T follicular helper cell (primary cell): Measurements from ENCODE around the gene LTA4H.

ENCODE experiments used
- DNase-seq: peaks from one replicate; pipeline ENCODE4 v3.0.0-alpha.2; 2020; ENCODE audit warnings: low read depth

Gene LTA4H

GRCh38 chr12:96034621-96035282 lies 635 bp downstream of the LTA4H start:
- no peak for DNase-seq

DNA sequence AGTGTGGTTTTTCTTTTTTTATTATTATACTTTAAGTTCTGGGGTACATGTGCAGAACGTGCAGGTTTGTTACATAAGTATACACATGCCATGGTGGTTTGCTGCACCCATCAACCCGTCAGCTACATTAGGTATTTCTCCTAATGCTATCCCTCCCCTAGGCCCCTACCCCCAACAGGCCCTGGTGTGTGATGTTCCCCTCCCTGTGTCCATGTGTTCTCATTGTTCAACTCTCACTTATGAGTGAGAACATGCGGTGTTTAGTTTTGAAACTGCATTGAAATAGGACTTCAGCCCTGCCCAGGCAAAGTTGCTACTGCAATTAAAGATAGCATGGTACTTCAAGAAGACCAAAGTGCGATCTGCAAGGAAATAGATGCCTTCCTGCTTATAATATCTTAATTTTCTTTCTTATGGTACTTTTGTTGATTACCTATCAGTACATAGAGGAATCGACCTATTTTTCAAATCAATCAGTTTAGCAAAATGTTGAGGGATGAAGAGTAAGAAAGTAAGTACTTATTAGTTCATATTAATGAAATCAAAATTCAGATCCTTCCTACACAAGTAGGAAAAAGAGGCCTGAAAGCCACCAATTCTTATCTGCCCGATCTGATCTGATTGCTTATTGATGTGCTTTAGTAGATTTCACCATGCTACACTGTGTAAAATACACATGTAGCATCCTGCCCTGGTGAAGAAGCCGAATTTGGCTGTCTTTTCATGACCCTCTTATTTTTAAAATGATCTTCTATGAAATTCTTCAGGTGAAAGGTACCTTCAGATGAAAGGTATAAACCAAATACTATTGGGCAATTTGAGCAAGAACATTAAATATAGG lies 1.6 kb downstream of the LTA4H start:
- no peak for DNase-seq

- no peak for DNase-seq
Measured at GRCh38 chr12:96029826-96030225, 5.6 kb downstream of the LTA4H start.

GRCh38 chr12:96028538-96028937 lies 6.8 kb downstream of the LTA4H start:
- no peak for DNase-seq

GRCh38 chr12:96026331-96026730 lies 9.1 kb downstream of the LTA4H start:
- no peak for DNase-seq

- no peak for DNase-seq
Measured at GRCh38 chr12:96025518-96025917, 9.9 kb downstream of the LTA4H start.

DNA sequence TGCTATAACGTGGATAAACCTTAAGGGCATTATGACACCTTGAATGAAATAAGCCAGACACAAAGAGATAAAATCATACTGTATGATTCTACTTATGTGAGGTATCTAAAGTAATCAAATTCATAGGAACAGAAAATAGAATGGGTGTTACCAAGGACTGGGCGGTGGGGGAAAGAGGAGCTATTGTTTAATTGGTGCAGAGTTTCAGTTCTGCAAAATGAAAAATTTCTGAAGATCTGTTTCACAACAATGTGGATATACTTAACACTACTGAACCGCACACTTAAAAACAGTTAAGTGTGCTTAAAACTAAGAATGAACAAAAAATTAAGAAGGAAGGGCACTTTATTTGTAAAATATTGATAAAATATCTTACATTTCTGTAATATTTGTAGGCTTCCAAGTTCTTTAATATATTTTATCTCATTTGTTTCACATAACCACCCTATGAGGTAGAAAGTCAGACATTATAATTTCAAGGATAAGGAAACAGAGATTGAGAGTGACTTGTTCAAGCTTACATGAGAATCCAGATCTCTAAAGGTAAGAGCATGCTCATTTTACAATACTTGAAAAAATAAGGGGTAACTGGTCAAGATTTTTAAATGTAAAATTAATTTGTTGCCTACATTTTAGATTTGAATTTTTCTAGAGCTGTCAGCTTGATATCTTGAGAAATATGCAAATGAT lies 14.9 kb downstream of the LTA4H start:
- no peak for DNase-seq

- DNase-seq = no peak
Measured at GRCh38 chr12:96015672-96016071, 19.7 kb downstream of the LTA4H start.

GRCh38 chr12:96014943-96015599 lies 20.3 kb downstream of the LTA4H start:
- no peak for DNase-seq

- DNase-seq = no peak
Measured at GRCh38 chr12:96007729-96008128, 27.7 kb downstream of the LTA4H start.

GRCh38 chr12:96006727-96007126 lies 28.7 kb downstream of the LTA4H start:
- no peak for DNase-seq

- no peak for DNase-seq
Measured at GRCh38 chr12:96000858-96001257, 34.5 kb downstream of the LTA4H start.

DNA sequence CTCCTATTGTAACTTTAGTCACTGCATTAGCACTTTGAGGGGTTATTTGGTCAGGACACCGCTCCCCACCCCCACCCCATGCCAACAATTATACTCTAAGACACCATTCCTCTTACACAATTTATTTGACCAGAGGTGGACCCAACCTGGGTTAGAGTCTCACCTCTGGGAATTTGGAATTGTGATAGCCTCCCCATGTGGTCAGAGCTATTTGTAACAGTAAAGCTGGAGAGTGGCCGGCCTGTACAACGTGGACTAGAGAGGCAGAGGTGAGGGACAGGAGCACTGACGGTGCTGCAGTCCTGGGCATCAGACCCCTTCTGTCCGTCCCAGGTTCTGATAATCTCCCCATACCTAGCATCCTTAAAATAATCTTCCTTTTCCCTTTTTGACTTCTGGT lies 35.9 kb downstream of the LTA4H start:
- no peak for DNase-seq

- peak; percentile 7 for DNase-seq
Measured at GRCh38 chr12:95998611-95999286, 36.6 kb downstream of the LTA4H start.

DNA sequence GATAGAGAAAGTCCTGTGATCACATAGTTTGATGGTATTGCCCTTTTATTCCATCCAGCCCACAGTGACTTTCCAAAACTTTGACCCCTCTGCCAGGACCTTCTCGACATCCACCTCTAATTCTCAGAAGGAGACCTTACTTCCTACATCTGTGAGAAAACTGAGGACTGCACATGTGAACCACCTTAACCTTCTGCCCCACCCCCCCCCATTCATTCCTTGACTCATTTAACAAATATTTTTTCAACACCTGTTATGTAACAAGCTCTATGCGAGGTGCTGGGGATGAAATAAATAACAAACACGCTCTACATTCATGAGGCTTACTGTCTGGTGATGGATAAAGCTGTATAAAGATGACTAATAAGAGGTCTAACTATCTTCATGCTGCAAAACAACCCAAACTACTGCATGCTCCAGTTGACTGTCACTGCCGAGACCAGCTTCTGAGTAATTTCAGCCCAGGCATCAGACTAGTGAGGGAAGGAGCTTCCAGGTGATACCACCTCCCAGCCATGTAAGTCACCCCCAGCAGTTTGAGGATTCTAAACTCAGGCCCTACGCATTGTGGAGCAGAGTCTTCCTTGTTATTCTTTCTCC lies 37.4 kb downstream of the LTA4H start:
- DNase-seq = no peak

- DNase-seq = no peak
Measured at GRCh38 chr12:95997276-95997675, 38.1 kb downstream of the LTA4H start.

- no peak for DNase-seq
Measured at GRCh38 chr12:95996034-95996658, 39.2 kb downstream of the LTA4H start, which contains the start of gene HAL. Gene HAL (minus strand): TSS chr12:95996344. CDS start chr12:95995910, 434 bp downstream.

DNA sequence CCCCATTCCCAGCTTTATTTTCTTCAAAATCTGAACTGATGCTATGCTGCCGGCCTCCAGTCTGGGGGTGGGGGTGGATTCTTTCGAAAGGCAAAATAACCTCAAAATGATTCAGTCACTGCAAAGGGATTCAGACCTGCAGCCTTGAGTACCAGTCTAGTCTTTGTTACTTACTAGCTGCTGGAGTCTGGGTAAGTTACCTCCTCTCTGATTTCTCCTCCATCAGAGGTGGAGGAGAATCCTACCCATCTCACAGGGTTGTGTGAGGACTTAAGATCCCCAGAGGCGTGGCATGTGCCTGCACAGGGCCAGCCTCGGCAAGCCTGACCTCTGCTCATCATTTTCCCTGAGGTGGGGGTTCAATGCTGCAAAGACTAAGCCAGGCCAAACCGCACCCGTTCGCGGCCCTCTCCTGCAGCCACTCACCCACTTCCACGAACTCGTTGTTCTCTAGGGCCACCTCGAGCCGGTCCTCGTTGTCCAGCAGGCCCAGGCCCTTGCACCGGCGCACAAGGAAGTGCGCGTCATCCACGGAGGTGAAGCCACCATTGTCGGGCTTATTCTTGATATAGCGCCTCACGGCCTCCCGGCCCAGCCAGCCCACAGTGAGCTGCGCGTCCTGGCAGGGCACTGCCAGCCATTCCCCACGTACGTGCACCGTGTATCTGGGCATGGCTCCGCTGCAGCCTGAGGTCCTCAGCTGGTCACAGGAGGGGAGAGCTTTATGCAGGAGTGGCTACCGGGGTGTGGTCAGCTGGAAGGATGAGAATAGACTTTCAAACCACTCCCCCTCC lies 40.0 kb downstream of the LTA4H start:
- no peak for DNase-seq

DNA sequence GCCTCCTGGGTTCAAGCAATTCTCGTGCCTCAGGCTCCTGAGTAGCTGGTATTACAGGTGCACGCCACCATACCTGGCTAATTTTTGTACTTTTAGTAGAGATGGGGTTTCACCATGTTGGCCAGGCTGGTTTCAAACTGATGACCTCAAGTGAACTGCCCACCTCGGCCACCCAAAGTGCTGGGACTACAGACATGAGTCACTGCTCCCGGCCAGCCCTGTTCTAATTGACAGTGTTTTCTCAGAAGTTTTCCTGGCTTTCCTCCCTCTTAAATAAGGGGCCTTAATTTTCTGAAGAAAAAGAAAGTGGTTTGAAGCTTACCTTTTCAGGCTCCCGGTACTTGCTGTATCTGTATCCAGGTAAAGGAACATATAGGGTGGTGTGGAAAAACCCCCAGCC lies 40.9 kb downstream of the LTA4H start:
- DNase-seq = no peak

DNA sequence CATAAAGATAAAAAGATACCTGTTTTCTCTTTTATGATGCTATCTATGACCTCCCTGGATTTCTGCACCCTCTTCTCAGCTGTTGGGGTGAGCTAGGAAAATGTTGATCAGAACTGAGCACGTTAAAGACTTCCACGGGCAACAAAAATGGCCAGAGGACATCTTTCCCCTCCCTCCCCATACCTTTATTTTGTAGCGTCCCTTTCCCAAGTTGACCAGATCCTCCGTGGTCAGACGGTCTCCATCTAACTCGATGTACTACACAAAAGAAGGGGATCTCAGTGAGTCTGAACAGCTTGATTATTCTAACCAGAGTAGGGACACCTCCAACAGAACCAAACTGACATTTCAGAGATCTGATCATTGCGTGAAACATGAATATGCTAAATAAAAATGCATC lies 41.5 kb downstream of the LTA4H start:
- DNase-seq = no peak
